Right atrium auricular region (tissue), 2 donors: Measurements from ENCODE around the gene PLD1. TPM values are rescaled to one million over a fixed set of nuclear protein-coding genes. Genes with fewer than 3 reads are reported as not detected.

ENCODE experiments used
- DNase-seq: peaks from one replicate; pipeline ENCODE4 v3.0.0-alpha.2; 2019; ENCODE audit warnings: low spot score
- H3K27ac ChIP-seq, 2 donors: fragments of 200-600 bp; sonication (generic); 1 replicate in 1 of 2; 2 replicates in 1 of 2; pipeline ENCODE4 v1.5.1; 2016 to 2019
- H3K27me3 ChIP-seq, 2 donors: fragments of 200-600 bp; sonication (generic); one replicate each; pipeline versions ENCODE4 v1.5.1 to v1.6.0; 2017 to 2019
- H3K36me3 ChIP-seq: fragments of 200-600 bp; sonication (generic); one replicate; pipeline ENCODE4 v1.5.1; 2016
- H3K4me1 ChIP-seq, 2 donors: fragments of 200-600 bp; sonication (generic); one replicate each; pipeline versions ENCODE4 v1.5.1 to v1.6.0; 2017 to 2019
- H3K4me3 ChIP-seq, 2 donors: fragments of 200-600 bp; sonication (generic); 1 replicate in 1 of 2; 2 replicates in 1 of 2; pipeline ENCODE4 v1.5.1; 2017 to 2019; ENCODE audit warnings: mild to moderate bottlenecking in 1 of 2, moderate library complexity in 1 of 2
- H3K9me3 ChIP-seq, 2 donors: fragments of 200-600 bp; sonication (generic); one replicate each; pipeline ENCODE4 v1.5.1; 2019
- CTCF ChIP-seq, 2 donors: fragments of 200-600 bp; sonication (generic); IDR thresholded peaks; one replicate each; pipeline ENCODE4 v1.5.1; 2019; ENCODE audit warnings: antibody characterized with exemption in 2 of 2
- total RNA-seq, 2 donors: library from RNA; depleted of rRNA; stranded (reverse); fragments of >200 nt; gene quantifications; one replicate each; pipeline ENCODE4 v1.1.0, GENCODE V29; 2016

PLD1 gene
- total RNA-seq, 2 donors from 2014 or later: 64.5 to 111 TPM

DNA sequence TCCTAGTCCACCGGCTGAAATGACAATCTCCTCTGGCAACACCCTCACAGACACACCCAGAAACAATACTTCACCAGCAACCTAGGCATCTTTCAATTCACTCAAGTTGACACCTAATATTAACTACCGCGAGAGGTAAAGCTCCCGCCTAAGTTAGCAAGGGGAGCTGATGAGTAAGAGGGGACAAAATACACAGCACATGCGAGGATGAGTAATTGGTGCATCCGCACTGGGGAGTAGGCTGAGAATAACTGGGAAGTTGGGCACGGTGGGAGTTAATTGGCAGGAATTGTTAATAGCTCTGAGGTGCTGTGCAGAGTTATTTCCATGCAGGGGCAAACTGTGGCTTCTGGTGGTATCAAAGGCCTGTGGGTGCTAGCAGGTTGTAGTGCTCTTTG is 14.5 kb upstream of the PLD1 start:
- H3K4me3 ChIP-seq: no peak overlapping the region
- H3K36me3 ChIP-seq: no peaks in the 10 kb centered on the region
- TF ChIP-seq CTCF (IDR thresholded peaks at IDR 0.05): no peak
- no peaks in the 10 kb centered on the region for H3K27me3 ChIP-seq
- peaks cover 0 to 16% of the 10 kb centered on the region in 2 donors for H3K4me1 ChIP-seq
- DNase-seq: no peak
- H3K27ac ChIP-seq: peak overlapping the region; percentile 56 to 57
- no peaks in the 10 kb centered on the region for H3K9me3 ChIP-seq

DNA sequence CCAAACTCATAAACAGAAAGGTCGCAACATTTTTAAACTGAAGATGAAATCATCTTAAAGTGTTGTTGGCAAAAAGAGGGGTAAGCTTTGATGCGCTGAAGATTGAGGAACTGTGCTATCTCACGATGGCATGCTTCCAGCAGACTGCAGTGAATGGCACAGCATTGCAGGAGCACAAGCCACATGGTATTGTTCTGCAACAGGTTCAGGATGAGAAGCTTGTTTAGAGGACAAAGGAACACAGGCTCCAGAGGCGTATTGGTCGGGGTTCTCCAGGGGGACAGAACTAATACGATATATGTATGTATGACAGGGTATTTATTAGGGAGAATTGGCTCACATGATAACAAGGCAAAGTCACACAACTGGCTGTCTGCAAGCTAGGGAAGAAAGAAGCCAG is 13.8 kb upstream of the PLD1 start:
- Histone ChIP-seq H3K4me1 (peaks cover 0 to 9% of the 10 kb centered on the region in 2 donors), H3K36me3 (no peaks in the 10 kb centered on the region), H3K9me3 (no peaks in the 10 kb centered on the region), H3K27me3 (no peaks in the 10 kb centered on the region), H3K27ac (no peak overlapping the region), H3K4me3 (no peak overlapping the region)
- no peak for TF ChIP-seq CTCF (IDR thresholded peaks at IDR 0.05)
- no peak for DNase-seq

DNA sequence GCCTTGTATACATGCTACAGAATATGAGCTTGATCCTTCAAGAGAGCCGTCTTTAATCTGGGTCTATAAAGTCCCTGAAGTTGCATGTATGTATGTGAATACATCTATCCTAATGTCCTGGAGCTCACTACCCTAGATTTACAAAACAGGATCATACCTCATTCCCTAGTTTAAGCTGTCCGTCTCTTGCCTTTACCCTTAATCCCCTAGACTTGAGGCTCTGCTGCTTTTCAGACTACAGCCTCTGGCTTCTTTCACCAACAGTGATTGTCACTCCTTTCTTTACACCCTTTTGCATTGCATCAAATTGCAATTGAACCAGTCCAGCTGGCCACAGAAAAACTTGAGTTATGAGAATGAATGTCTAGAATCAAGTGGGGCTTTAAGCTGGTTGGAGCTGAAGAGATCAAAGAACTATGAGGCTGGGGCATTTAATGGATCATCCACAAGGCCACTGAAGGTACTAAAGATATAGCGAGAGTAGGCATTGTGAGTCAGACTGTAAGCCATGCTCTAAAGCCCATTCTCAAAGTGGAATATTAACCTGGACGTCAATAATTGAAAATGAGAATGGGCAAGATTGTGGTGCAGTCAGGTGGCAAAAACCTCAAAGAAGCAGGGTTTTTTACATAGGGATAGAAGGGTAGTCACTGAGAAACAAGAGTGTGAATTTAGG is 12.3 kb upstream of the PLD1 start:
- no peak for DNase-seq
- no peak for TF ChIP-seq CTCF (IDR thresholded peaks at IDR 0.05)
- Histone ChIP-seq H3K4me3 (no peak overlapping the region), H3K4me1 (peaks cover 0 to 6% of the 10 kb centered on the region in 2 donors), H3K27me3 (no peaks in the 10 kb centered on the region), H3K9me3 (peaks cover 0 to 4% of the 10 kb centered on the region in 2 donors), H3K27ac (no peak overlapping the region), H3K36me3 (no peaks in the 10 kb centered on the region)

GRCh38 chr3:171821778-171822358 is 11.6 kb upstream of the PLD1 start:
- no peak for TF ChIP-seq CTCF (IDR thresholded peaks at IDR 0.05)
- peaks cover 0 to 4% of the 10 kb centered on the region in 2 donors for H3K9me3 ChIP-seq
- H3K4me1 ChIP-seq: peaks cover 0 to 6% of the 10 kb centered on the region in 2 donors
- no peak for DNase-seq
- no peak overlapping the region for H3K4me3 ChIP-seq
- H3K27me3 ChIP-seq: no peaks in the 10 kb centered on the region
- H3K27ac ChIP-seq: no peak overlapping the region
- H3K36me3 ChIP-seq: no peaks in the 10 kb centered on the region

- TF ChIP-seq CTCF (IDR thresholded peaks at IDR 0.05): no peak
- no peak for DNase-seq
- Histone ChIP-seq H3K4me3 (no peak overlapping the region), H3K36me3 (no peaks in the 10 kb centered on the region), H3K27ac (no peak overlapping the region), H3K4me1 (peaks cover 0 to 6% of the 10 kb centered on the region in 2 donors), H3K9me3 (peaks cover 0 to 4% of the 10 kb centered on the region in 2 donors), H3K27me3 (no peaks in the 10 kb centered on the region)
These were observed 10.8 kb upstream of the PLD1 start for GRCh38 chr3:171821044-171821443.
